Non-pigmented ciliary epithelial cell (primary cell): ENCODE results near the gene CEP112.

Source experiments
- DNase-seq: peaks from one replicate; pipeline ENCODE4 v3.0.0-alpha.2; 2010; ENCODE audit warnings: low read depth

The CEP112 gene

GRCh38 chr17:66211047-66211810 is 19.3 kb upstream of the CEP112 start:
- DNase-seq, result no peak

DNA sequence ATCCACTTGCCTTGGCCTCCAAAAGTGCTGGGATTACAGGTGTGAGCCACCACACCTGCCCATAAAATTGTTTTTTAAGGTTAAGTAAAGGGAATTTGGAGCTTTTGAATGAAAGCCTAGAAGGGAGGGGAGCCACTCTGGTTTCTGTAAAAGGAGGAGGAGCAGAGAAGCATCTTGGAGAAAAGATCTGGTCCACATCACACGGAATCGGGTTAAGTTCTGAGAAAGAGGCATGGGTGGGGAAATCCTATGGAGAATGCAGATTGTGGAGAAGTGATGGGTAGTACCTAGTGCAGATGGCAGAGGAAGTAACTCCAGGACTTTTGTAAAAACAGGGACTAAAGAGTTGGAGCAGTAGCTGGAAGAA is 18.3 kb upstream of the CEP112 start:
- no peak for DNase-seq

GRCh38 chr17:66207936-66208335 is 16.0 kb upstream of the CEP112 start:
- DNase-seq, result no peak

- DNase-seq, result no peak
Observed at GRCh38 chr17:66203274-66204015, 11.5 kb upstream of the CEP112 start.

GRCh38 chr17:66200685-66201092 is 8.8 kb upstream of the CEP112 start:
- DNase-seq, result peak; percentile 26

DNA sequence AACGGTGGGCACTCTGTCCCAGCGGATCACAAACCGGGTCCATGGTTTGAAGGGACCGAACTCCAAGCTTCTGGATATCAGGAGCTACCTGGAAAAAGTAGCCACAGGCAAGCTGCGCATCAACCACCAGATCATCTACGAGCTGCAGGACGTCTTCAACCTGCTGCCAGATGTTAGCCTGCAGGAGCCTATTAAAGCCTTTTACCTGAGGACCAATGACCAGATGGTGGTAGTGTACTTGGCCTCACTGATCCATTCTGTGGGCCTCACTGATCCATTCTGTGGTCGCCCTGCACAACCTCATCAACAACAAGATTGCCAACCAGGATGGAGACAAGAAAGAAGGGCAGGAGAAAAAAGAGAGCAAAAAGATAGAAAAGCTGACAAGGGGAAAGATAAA is 6.3 kb upstream of the CEP112 start:
- no peak for DNase-seq

DNA sequence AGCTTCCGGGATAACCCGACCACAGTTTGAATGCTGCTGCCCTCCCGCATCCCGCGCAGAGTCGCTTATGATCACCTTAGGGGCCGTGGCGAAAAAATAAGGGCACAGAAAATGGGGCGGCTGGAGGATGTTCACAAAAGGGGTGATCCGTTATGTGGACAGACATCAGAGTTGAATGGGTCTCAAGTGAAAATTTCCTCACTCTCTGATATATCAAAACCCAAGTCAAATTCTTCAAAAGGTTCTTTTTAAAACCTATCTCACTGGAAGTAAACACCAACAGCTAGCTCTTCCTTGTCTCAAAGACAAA is 400 bp upstream of the CEP112 start:
- no peak for DNase-seq

DNA sequence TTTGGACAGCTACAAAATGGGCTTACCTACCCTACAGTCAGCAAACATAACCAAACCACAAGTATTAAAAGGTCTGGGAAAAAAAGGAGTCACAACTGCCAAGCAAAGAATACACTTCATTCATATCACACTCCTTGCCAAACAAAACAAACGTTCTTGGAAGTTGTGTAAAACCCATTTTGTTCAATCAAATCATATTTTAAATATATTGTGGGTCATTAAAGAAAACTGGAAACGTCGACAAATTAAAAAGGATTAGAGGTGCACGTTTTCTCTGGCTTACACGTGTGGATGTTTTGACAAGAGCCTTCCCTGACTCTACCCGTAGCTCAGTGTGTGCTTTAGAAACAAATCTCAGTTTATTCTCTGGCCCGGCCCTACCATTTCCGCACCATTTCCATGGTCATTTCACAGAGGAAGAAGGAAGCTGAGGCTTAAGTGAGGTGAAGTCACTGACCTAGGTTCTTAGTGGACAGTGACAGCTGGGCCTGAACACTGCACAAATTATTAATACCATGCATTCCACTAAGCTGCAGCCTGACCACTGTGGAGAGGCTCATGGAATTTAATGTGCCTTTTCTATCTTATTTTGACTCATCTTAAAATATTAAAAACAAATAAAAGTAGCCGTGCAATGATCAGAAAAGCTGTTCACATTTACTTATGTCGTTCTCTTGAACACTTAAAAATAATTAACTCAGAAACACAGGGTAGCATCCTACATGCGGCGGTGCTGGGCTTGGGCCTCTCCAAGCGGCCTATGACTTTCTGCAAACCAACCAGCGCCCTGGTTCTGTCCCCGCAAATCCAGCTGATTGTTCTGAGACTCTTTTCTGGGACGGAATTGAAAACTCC is 968 bp downstream of the CEP112 start:
- peak; percentile 6 for DNase-seq

DNA sequence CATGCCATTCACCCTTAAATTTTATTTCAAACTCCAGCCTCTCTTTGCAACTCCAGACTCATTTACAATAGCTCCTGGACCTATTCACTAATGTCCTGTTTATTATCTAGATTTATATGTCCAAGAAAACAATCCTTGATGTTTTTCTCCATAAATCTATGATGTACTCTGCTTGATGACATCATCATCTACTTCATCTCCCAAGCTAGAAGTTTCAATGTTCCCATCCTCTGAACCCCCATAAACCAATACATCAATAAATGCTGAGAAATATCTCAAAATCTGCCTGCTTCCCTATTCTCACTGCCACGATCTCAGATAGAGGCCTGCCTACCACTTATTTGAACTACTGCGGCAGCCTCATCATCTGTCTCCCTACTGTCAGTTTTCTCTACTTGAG is 4.2 kb downstream of the CEP112 start:
- no peak for DNase-seq

DNA sequence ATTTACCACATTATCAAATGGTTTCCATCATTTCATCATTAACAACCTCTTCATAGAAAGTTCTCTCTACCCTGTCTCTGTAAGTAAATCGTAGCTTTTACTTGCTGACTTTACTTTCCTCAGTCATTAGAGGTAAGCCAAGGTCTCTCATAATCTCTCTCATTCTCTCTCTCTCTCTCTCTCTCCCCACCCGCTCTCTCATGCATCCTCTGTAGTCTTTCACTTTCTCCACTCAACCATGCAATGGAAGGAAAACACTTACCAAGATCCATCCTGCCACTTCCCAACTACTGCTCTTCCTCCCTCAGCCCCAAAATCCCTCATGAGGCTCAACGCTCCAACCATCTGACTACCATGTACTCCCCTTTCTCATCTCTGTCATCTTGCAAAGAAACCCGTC is 6.1 kb downstream of the CEP112 start:
- no peak for DNase-seq

GRCh38 chr17:66184392-66184791 is 7.5 kb downstream of the CEP112 start:
- no peak for DNase-seq

- DNase-seq, result no peak
Observed at GRCh38 chr17:66183529-66183928, 8.4 kb downstream of the CEP112 start.

- no peak for DNase-seq
Observed at GRCh38 chr17:66178642-66179041, 13.3 kb downstream of the CEP112 start.

- no peak for DNase-seq
Observed at GRCh38 chr17:66177048-66177447, 14.9 kb downstream of the CEP112 start.

DNA sequence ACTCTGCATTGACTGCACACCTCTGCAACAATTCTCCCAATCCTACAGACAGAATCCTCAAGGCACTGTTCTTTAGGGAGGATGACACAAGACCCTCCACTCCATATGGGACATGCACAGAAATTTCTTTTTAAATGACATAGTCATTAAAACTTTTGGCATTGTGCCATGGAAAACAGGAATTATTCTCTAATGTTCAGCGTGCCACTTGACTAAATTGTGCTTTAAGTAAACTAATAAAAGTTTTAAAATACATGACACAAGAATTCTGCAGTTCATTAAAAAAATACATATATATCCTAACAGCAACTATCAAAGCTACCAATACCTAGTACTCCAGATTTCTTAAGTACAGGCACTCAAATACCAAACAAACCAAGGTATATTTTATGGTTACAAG is 16.0 kb downstream of the CEP112 start:
- no peak for DNase-seq

- DNase-seq, result no peak
Observed at GRCh38 chr17:66172691-66173223, 19.2 kb downstream of the CEP112 start.

DNA sequence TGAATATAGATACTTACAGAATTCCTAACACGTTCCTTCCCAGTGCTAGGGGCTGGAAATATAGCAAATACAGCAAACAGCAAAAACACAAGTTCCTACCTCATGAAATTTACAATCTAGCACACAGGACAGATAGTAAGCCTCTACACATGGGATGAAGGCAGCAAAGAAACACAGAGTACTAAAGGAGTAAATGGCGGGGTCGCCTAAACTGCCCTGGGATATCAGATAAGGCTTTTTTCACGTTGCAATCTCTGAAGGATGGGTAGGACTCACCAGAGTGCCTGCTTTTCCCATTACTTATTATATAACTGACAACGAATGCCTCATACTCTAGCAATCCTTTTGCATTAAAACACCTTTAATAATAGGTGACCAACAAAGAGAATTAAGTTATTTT is 19.8 kb downstream of the CEP112 start:
- no peak for DNase-seq

DNA sequence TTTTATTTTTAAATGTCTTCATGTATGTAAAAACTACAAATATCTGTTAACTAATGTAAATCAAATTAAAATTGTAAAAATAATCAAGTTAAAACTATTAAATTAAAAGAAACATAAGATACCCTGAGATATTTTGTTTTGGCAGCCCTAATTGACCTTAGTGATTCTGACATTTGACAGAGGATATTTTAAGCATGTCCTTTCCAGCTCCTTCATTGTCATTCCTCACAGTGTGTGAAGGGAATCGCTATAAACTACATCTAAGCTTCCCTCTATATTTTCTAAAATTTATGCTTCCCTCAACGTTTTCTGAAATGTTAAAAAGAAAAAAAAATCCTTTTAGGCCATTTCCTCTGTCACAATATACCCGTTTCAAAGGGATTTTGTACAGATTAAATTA is 20.2 kb downstream of the CEP112 start:
- no peak for DNase-seq

- DNase-seq, result no peak
Observed at GRCh38 chr17:66171172-66171571, 20.8 kb downstream of the CEP112 start.

GRCh38 chr17:66169839-66170238 is 22.1 kb downstream of the CEP112 start:
- no peak for DNase-seq

GRCh38 chr17:66167189-66167815 is 24.6 kb downstream of the CEP112 start:
- DNase-seq, result no peak

GRCh38 chr17:66165537-66166123 is 26.3 kb downstream of the CEP112 start:
- peak; percentile 34 for DNase-seq
